ENCODE data around the gene SETD7.

The SETD7 gene

DNA sequence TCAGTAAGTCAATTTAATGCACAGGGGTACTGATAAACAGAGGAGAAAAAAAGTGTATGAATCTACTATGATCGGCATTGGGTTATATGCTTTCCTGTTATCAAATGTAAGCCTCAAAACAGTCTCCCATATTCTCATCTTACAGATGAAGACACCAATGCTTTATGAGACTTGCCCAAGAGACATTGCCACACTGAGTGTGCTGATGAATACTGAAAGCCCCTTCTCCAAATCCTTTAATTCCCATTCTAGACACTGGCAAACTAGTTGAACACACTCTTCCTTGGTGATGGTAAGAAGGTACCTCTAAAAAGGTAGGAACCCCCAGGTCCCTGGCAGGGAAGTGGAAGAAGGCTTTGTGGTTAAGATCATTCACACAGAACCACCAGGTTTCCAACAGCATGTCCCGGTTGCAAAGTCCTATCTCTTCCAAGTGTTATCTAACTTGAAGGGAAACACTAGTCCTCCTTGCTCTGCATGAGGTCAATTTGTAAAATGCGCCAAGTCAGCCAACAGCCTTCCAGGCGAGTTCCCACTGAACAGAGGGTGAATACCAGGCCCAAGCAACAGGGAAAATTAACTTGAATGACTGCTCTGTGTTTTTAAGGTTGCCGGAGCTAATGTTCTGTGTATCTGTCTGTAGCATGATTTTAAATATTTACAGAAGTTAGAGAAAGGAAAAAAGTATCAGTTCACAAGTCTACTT is 5.1 kb downstream of the SETD7 start:
- TF ChIP-seq, protein P1, sequence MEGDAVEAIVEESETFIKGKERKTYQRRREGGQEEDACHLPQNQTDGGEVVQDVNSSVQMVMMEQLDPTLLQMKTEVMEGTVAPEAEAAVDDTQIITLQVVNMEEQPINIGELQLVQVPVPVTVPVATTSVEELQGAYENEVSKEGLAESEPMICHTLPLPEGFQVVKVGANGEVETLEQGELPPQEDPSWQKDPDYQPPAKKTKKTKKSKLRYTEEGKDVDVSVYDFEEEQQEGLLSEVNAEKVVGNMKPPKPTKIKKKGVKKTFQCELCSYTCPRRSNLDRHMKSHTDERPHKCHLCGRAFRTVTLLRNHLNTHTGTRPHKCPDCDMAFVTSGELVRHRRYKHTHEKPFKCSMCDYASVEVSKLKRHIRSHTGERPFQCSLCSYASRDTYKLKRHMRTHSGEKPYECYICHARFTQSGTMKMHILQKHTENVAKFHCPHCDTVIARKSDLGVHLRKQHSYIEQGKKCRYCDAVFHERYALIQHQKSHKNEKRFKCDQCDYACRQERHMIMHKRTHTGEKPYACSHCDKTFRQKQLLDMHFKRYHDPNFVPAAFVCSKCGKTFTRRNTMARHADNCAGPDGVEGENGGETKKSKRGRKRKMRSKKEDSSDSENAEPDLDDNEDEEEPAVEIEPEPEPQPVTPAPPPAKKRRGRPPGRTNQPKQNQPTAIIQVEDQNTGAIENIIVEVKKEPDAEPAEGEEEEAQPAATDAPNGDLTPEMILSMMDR (IDR thresholded peaks at IDR 0.05; ENCODE audit: low read depth, low read length): no peak
- no peak overlapping the region for H3K4me3 ChIP-seq (ENCODE audit: low read depth, low read length)

- H3K4me3 ChIP-seq (ENCODE audit: low read depth, low read length): no peak overlapping the region
- TF ChIP-seq, protein P1 (IDR thresholded peaks at IDR 0.05; ENCODE audit: low read depth, low read length): no peak
These were observed 8.0 kb downstream of the SETD7 start for GRCh38 chr4:139547979-139548378.

DNA sequence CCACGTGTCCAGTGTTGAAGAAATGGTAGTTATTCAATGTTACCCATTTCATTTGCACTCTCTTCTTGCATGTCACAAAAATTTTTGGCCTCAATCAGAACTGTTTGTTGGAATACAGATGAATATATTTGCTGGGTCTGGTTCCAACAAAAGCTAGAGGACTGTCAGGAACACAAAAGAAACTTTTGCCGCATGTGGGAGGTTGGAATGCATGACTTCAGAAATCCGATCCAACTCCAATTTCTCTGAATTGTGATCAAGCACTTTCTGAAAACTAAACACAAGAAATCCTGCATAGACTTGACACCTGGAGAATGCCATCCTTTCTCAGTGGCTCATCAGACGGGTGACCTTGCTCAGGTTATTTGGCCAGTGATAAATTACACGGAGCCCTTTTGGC is 15.4 kb downstream of the SETD7 start:
- TF ChIP-seq, protein P1 (IDR thresholded peaks at IDR 0.05; ENCODE audit: low read depth, low read length): no peak
- no peak overlapping the region for H3K4me3 ChIP-seq (ENCODE audit: low read depth, low read length)

DNA sequence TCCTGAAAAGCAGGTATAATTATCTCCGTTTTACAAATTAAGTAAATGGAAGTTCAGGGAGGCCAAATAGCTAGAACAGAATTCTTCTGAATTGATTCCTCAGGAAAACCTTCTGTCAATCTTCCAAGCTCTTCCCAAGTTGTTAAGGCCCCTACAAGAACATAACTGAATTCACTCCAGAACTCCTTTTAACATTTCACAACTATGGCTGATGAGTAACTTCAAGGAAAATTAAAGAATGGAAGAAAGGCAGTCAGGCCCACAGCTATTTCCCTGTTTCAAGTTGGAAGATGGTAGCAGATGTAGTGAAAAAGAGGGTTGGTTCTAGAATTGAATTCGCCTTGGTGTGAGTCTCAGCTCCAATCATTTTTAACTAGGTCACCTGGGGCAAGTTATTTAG is 15.9 kb downstream of the SETD7 start:
- no peak overlapping the region for H3K4me3 ChIP-seq (ENCODE audit: low read depth, low read length)
- TF ChIP-seq, protein P1 (IDR thresholded peaks at IDR 0.05; ENCODE audit: low read depth, low read length): no peak

GRCh38 chr4:139537292-139537691 is 18.7 kb downstream of the SETD7 start:
- no peak overlapping the region for H3K4me3 ChIP-seq (ENCODE audit: low read depth, low read length)
- TF ChIP-seq, protein P1 (IDR thresholded peaks at IDR 0.05; ENCODE audit: low read depth, low read length): no peak

- TF ChIP-seq, protein P1 (IDR thresholded peaks at IDR 0.05; ENCODE audit: low read depth, low read length): no peak
- no peak overlapping the region for H3K4me3 ChIP-seq (ENCODE audit: low read depth, low read length)
These were observed 20.2 kb downstream of the SETD7 start for GRCh38 chr4:139535871-139536234.

DNA sequence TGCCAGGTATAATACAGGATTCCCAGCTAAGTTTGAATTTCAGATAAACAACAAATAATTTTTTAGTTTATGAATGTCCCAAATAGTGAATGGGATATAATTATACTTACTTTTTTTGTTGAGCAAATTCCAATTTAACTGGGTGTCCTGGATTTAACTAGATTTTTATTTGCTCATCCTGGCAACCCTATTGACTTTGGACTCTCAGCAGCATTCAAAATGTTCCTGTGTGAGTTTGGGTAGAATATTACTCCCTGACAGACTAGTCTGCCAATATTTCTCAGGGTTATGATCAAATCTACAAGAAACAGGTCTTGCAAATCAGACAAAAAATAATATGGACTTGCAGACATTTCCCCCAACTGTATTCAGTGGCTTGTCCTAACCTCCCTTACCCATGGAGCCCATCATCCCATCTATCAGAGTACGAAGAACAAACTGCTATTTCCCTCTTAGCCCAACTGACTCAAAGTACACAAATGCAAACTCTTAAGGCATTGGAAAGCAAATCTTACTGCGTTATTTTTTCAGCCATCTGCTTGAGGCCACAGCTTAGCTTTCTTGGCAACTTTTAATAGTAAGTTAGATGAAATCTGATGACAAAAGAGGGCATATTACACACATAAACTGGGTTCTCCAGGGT is 20.7 kb downstream of the SETD7 start:
- TF ChIP-seq, protein P1 (IDR thresholded peaks at IDR 0.05; ENCODE audit: low read depth, low read length): no peak
- no peak overlapping the region for H3K4me3 ChIP-seq (ENCODE audit: low read depth, low read length)

All from WI38 (cell line).